ENCODE data around the gene TMEM186. TPM values are rescaled to one million over a fixed set of nuclear protein-coding genes. Genes with fewer than 3 reads are reported as not detected.
"Not testable (repeated sequence)": the region's sequence is repeated elsewhere in the genome, so short reads cannot be mapped to it uniquely, and the experiment has no call there.

The TMEM186 gene
- total RNA-seq, 1 experiment from 2014 or later, result 7.0 TPM

GRCh38 chr16:8816967-8817655 is 19.7 kb upstream of the TMEM186 start:
- no peak for DNase-seq (ENCODE audit: low read depth, low spot score)
- in situ Hi-C loops (cut with HindIII; ENCODE audit: low pct_unique_long_range_greater_than_20kb, low sequenced_read_pairs), result no loop called here

GRCh38 chr16:8814095-8814806 is 16.8 kb upstream of the TMEM186 start:
- DNase-seq (ENCODE audit: low read depth, low spot score), result no peak
- in situ Hi-C loops (cut with HindIII; ENCODE audit: low pct_unique_long_range_greater_than_20kb, low sequenced_read_pairs), result no loop called here

- DNase-seq (ENCODE audit: low read depth, low spot score), result no peak
- in situ Hi-C loops (cut with HindIII; ENCODE audit: low pct_unique_long_range_greater_than_20kb, low sequenced_read_pairs), result no loop called here
Observed at GRCh38 chr16:8812162-8812843, 14.9 kb upstream of the TMEM186 start.

- no peak for DNase-seq (ENCODE audit: low read depth, low spot score)
- in situ Hi-C loops (cut with HindIII; ENCODE audit: low pct_unique_long_range_greater_than_20kb, low sequenced_read_pairs), result no loop called here
Observed at GRCh38 chr16:8808613-8809353, 11.3 kb upstream of the TMEM186 start.

- in situ Hi-C loops (cut with HindIII; ENCODE audit: low pct_unique_long_range_greater_than_20kb, low sequenced_read_pairs), result no loop called here
Observed at GRCh38 chr16:8808009-8808408, 10.6 kb upstream of the TMEM186 start.

GRCh38 chr16:8807189-8807588 is 9.8 kb upstream of the TMEM186 start:
- in situ Hi-C loops (cut with HindIII; ENCODE audit: low pct_unique_long_range_greater_than_20kb, low sequenced_read_pairs), result no loop called here
- no peak for DNase-seq (ENCODE audit: low read depth, low spot score)

More at GRCh38 chr16:8808009-8808408, 10.6 kb upstream of the TMEM186 start:
- DNase-seq (ENCODE audit: low read depth, low spot score), result no peak

GRCh38 chr16:8806272-8806983 is 9.0 kb upstream of the TMEM186 start:
- DNase-seq (ENCODE audit: low read depth, low spot score), result no peak
- in situ Hi-C loops (cut with HindIII; ENCODE audit: low pct_unique_long_range_greater_than_20kb, low sequenced_read_pairs), result no loop called here

GRCh38 chr16:8804313-8804712 is 6.9 kb upstream of the TMEM186 start:
- no peak for DNase-seq (ENCODE audit: low read depth, low spot score)
- in situ Hi-C loops (cut with HindIII; ENCODE audit: low pct_unique_long_range_greater_than_20kb, low sequenced_read_pairs), result no loop called here

- DNase-seq (ENCODE audit: low read depth, low spot score); in situ Hi-C loops (cut with HindIII; ENCODE audit: low pct_unique_long_range_greater_than_20kb, low sequenced_read_pairs): not testable (repeated sequence)
Observed at GRCh38 chr16:8803733-8804132, 6.3 kb upstream of the TMEM186 start.

- in situ Hi-C loops (cut with HindIII; ENCODE audit: low pct_unique_long_range_greater_than_20kb, low sequenced_read_pairs), result no loop called here
- DNase-seq (ENCODE audit: low read depth, low spot score), result no peak
Observed at GRCh38 chr16:8801701-8802100, 4.3 kb upstream of the TMEM186 start.

- in situ Hi-C loops (cut with HindIII; ENCODE audit: low pct_unique_long_range_greater_than_20kb, low sequenced_read_pairs), result no loop called here
- DNase-seq (ENCODE audit: low read depth, low spot score), result no peak
Observed at GRCh38 chr16:8798535-8799157, 1.2 kb upstream of the TMEM186 start.

GRCh38 chr16:8798174-8798527 is 712 bp upstream of the TMEM186 start:
- in situ Hi-C loops (cut with HindIII; ENCODE audit: low pct_unique_long_range_greater_than_20kb, low sequenced_read_pairs), result no loop called here
- DNase-seq (ENCODE audit: low read depth, low spot score), result no peak

- in situ Hi-C loops (cut with HindIII; ENCODE audit: low pct_unique_long_range_greater_than_20kb, low sequenced_read_pairs), result no loop called here
- DNase-seq (ENCODE audit: low read depth, low spot score), result no peak
Observed at GRCh38 chr16:8796469-8797363, 723 bp downstream of the TMEM186 start.

- in situ Hi-C loops (cut with HindIII; ENCODE audit: low pct_unique_long_range_greater_than_20kb, low sequenced_read_pairs), result no loop called here
- DNase-seq (ENCODE audit: low read depth, low spot score), result no peak
Observed at GRCh38 chr16:8795818-8796217, 1.6 kb downstream of the TMEM186 start.

- in situ Hi-C loops (cut with HindIII; ENCODE audit: low pct_unique_long_range_greater_than_20kb, low sequenced_read_pairs), result no loop called here
- no peak for DNase-seq (ENCODE audit: low read depth, low spot score)
Observed at GRCh38 chr16:8795091-8795490, 2.3 kb downstream of the TMEM186 start.

- DNase-seq (ENCODE audit: low read depth, low spot score), result no peak
- in situ Hi-C loops (cut with HindIII; ENCODE audit: low pct_unique_long_range_greater_than_20kb, low sequenced_read_pairs), result no loop called here
Observed at GRCh38 chr16:8788578-8789172, 8.8 kb downstream of the TMEM186 start.

Data from SK-MEL-5 (cell line).